Kidney glomerular epithelial cell (primary cell): ENCODE results near the gene LZTR1.

Experiments used
- DNase-seq: peaks from one replicate; lab custom pipeline; 2025; lab: John Stamatoyannopoulos, UW

Gene LZTR1

GRCh38 chr22:20980938-20981722 lies 967 bp upstream of the LZTR1 start:
- DNase-seq, result no peak

GRCh38 chr22:20982563-20982882 lies 426 bp downstream of the LZTR1 start:
- DNase-seq, result no peak

GRCh38 chr22:20983081-20983771 lies 1.1 kb downstream of the LZTR1 start:
- no peak for DNase-seq

GRCh38 chr22:20985720-20986119 lies 3.6 kb downstream of the LZTR1 start:
- DNase-seq, result no peak

GRCh38 chr22:20986365-20986764 lies 4.3 kb downstream of the LZTR1 start:
- DNase-seq, result no peak

GRCh38 chr22:20987375-20987774 lies 5.3 kb downstream of the LZTR1 start:
- DNase-seq, result no peak

GRCh38 chr22:20988573-20989322 lies 6.7 kb downstream of the LZTR1 start:
- no peak for DNase-seq

- DNase-seq, result no peak
Observed at GRCh38 chr22:20989323-20990138, 7.4 kb downstream of the LZTR1 start.

GRCh38 chr22:20990184-20991180 lies 8.4 kb downstream of the LZTR1 start:
- DNase-seq, result no peak

GRCh38 chr22:20991252-20992055 lies 9.4 kb downstream of the LZTR1 start:
- no peak for DNase-seq

- no peak for DNase-seq
Observed at GRCh38 chr22:20992056-20992442, 10.0 kb downstream of the LZTR1 start.

GRCh38 chr22:20992456-20993303 lies 10.6 kb downstream of the LZTR1 start:
- no peak for DNase-seq

- DNase-seq, result no peak
Observed at GRCh38 chr22:20993304-20994127, 11.4 kb downstream of the LZTR1 start.

- DNase-seq, result no peak
Observed at GRCh38 chr22:20994128-20994901, 12.2 kb downstream of the LZTR1 start.

GRCh38 chr22:20994902-20995241 lies 12.8 kb downstream of the LZTR1 start:
- no peak for DNase-seq

- no peak for DNase-seq
Observed at GRCh38 chr22:20995329-20996030, 13.4 kb downstream of the LZTR1 start.

- DNase-seq, result no peak
Observed at GRCh38 chr22:20996031-20996410, 13.9 kb downstream of the LZTR1 start.
